Lung (tissue), 12 donors: ENCODE data around the gene FCN3. TPM values are rescaled to one million over a fixed set of nuclear protein-coding genes. Genes with fewer than 3 reads are reported as not detected.
A peak's percentile ranks its signal among the peaks of the same experiment; 100 is the strongest.

Experiments
- ATAC-seq: fragments of 200-7000 bp; cut with Tn5 transposase; one replicate; pipeline ENCODE4 v1.9.1; 2020; ENCODE audit warnings: moderate number of reproducible peaks; ENCODE audit not compliant: insufficient read depth, low FRiP score
- DNase-seq, 3 donors: peaks; one replicate each; pipeline ENCODE4 v3.0.0-alpha.2; 2013 to 2017
- H3K27ac ChIP-seq, 2 donors: one replicate each; pipeline ENCODE4 v1.5.1; 2013; ENCODE audit warnings: mild to moderate bottlenecking in 2 of 2, moderate library complexity in 2 of 2, control low read depth in 1 of 2, inconsistent platforms in 1 of 2, low read depth in 1 of 2, low read length in 1 of 2
- H3K27me3 ChIP-seq, 3 donors: one replicate each; pipeline ENCODE4 v1.5.1; 2013; ENCODE audit warnings: low read length in 2 of 3; ENCODE audit not compliant: control insufficient read depth in 3 of 3, insufficient read depth in 3 of 3
- H3K36me3 ChIP-seq, 4 donors: one replicate each; pipeline ENCODE4 v1.5.1; 2013; ENCODE audit warnings: low read length in 4 of 4, mild to moderate bottlenecking in 1 of 4, moderate library complexity in 1 of 4; ENCODE audit not compliant: control insufficient read depth in 4 of 4, insufficient read depth in 4 of 4
- H3K4me1 ChIP-seq, 5 donors: one replicate each; pipeline ENCODE4 v1.5.1; 2013; ENCODE audit warnings: low read length in 5 of 5, mild to moderate bottlenecking in 2 of 5, moderate library complexity in 1 of 5; ENCODE audit not compliant: control insufficient read depth in 5 of 5, insufficient read depth in 5 of 5
- H3K4me3 ChIP-seq: one replicate; pipeline ENCODE4 v1.5.1; 2013; ENCODE audit warnings: mild to moderate bottlenecking, control low read depth, moderate library complexity
- H3K9ac ChIP-seq, 2 donors: one replicate each; pipeline ENCODE4 v1.5.1; 2013; ENCODE audit warnings: low read length in 2 of 2, control low read depth in 1 of 2; ENCODE audit not compliant: insufficient read depth in 1 of 2
- H3K9me3 ChIP-seq, 4 donors: one replicate each; pipeline ENCODE4 v1.5.1; 2013; ENCODE audit warnings: low read length in 3 of 4, mild to moderate bottlenecking in 1 of 4, moderate library complexity in 1 of 4; ENCODE audit not compliant: control insufficient read depth in 4 of 4, insufficient read depth in 3 of 4
- CTCF ChIP-seq: IDR thresholded peaks from 2 replicates; pipeline ENCODE4 v1.5.1; 2012; ENCODE audit warnings: mild to moderate bottlenecking; ENCODE audit errors: control extremely low read depth, extremely low read depth
- WGBS, 2 donors: extraction: QIAGEN DNeasy Blood & Tissue Kit; methylation state at CpG; one replicate each; pipeline ENCODE4 v1.1.7; 2013; 5-methylcytosine and 5-hydroxymethylcytosine counted together
- polyA plus RNA-seq, 2 donors: library from polyadenylated mRNA; stranded (reverse); fragments of 200-250 nt; gene quantifications; one replicate each; pipeline ENCODE4 v1.2.1, GENCODE V29; 2013
- total RNA-seq, 2 donors: library from RNA; depleted of rRNA in 1 of 2; stranded (reverse); fragments of >200 nt in 1 of 2; gene quantifications; one replicate each; pipeline ENCODE4 v1.2.1, GENCODE V29; 2014 to 2021
- donor health status: control.
- donor health status: control.
- donor health status: Bipolar disorder and iron deficiency.
- donor health status: healthy.
- donor health status: DM: yes; HTN: yes; CAD: no.

The FCN3 gene
- total and polyA plus RNA-seq, 4 donors = 36.6 to 611 (median 470) TPM

DNA sequence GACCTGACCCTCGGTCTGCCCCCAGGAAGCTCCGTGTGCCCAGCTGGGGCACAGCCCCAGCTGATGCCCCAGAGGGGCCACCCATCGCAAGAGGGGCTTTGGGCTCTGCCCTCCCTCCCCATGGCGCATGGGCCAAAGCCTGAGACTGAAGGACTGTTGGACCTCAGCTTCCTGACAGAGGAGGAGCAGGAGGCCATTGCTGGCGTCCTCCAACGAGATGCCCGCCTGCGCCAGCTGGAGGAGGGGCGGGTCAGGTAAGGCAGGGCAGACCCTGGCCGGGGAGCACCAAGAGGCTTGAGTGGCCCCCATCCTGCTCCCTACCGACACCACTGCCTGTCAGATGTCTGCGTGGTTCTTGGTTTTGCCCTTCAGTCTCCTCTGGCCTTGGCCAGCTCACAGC, 29.4 kb downstream of the FCN3 start:
- Histone ChIP-seq H3K9ac (no peak overlapping the region), H3K4me3 (no peak overlapping the region), H3K27ac (no peak overlapping the region), H3K9me3 (no peaks in the 10 kb centered on the region), H3K27me3 (peaks cover 0 to 8% (median 0%) of the 10 kb centered on the region in 3 donors), H3K4me1 (peaks cover 0 to 16% (median 7%) of the 10 kb centered on the region in 5 donors), H3K36me3 (no peaks in the 10 kb centered on the region)
- no peak for DNase-seq
- WGBS, 2 donors = 92 to 93% methylated on average over 12 of the region's 12 CpGs
- TF ChIP-seq CTCF = no peak
- ATAC-seq = no peak

DNA sequence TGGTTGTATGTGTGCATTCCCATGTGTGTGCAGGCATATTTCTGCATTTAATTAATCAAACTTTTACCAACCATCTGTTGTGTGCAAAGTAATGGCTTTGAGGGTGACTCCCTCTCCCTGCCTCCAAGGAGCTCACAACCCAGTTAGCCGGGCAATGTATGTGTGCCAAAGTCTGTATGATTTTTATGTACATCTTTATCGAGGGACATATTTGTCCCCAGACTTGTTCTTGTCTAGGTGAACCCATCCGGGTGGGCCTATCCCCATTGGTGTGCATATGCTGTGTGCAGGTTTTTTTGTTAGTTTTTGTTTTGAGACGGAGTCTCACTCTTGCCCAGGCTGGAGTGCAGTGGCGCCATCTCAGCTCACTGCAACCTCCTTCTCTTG, 31.0 kb downstream of the FCN3 start:
- 37 to 54% methylated on average over 5 of the region's 5 CpGs for WGBS, 2 donors
- Histone ChIP-seq H3K27me3 (peaks cover 0 to 1% (median 0%) of the 10 kb centered on the region in 3 donors), H3K9me3 (no peaks in the 10 kb centered on the region), H3K36me3 (peaks cover 0 to 2% (median 0%) of the 10 kb centered on the region in 4 donors), H3K9ac (no peak overlapping the region), H3K27ac (peak overlapping the region in 1 of 2 donors; percentile 87), H3K4me3 (no peak overlapping the region), H3K4me1 (peaks cover 0 to 9% (median 4%) of the 10 kb centered on the region in 5 donors)
- DNase-seq (no peak), ATAC-seq (no peak)
- no peak for TF ChIP-seq CTCF

GRCh38 chr1:27342778-27343638, 31.6 kb downstream of the FCN3 start:
- ATAC-seq = peak; percentile 46
- H3K4me3 ChIP-seq = peak overlapping the region; percentile 22
- no peak for DNase-seq

More at GRCh38 chr1:27342778-27343638, 31.6 kb downstream of the FCN3 start:
- TF ChIP-seq CTCF = no peak
- H3K9ac ChIP-seq = peak overlapping the region in 1 of 2 donors; percentile 16
- H3K4me1 ChIP-seq = peaks cover 0 to 9% (median 4%) of the 10 kb centered on the region in 5 donors
- H3K9me3 ChIP-seq = no peaks in the 10 kb centered on the region
- H3K27ac ChIP-seq = peak overlapping the region in 1 of 2 donors; percentile 87
- H3K27me3 ChIP-seq = no peaks in the 10 kb centered on the region
- 22 to 36% methylated on average over 31 of the region's 31 CpGs for WGBS, 2 donors
- peaks cover 0 to 3% (median 0%) of the 10 kb centered on the region in 4 donors for H3K36me3 ChIP-seq
